ENCODE measurements around the gene SLC22A2. TPM values are rescaled to one million over a fixed set of nuclear protein-coding genes. Genes with fewer than 3 reads are reported as not detected.

The SLC22A2 gene
- polyA plus RNA-seq, 1 donor (not counting 4 experiments of a cell fraction or from before 2014, with no cell fraction given), result not detected

DNA sequence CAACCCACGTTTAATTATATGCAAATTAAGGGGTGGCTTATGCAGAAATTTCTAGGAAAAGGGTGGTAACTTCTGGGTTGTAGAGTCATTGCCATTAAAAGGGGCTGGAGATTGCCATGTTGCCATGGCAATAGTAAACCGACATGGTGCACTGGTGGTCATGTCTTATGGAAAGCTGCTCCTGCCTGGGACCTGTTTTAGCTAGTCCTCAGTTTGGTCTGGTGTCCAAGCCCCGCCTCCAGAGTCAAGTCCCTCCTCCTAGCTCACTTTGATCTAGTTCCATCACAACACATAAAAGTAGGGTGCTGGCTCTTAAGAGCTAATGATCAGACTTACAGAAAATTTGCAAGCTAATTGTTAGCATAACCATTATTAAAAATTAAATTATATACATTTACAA, 5.3 kb downstream of the SLC22A2 start:
- no peaks in the 10 kb centered on the region for H3K36me3 ChIP-seq (ENCODE audit: control insufficient read depth in 2 of 2, extremely low read depth in 1 of 2, insufficient read depth in 2 of 2, low read length in 2 of 2)
- no peak for FAIRE-seq
- TF ChIP-seq, protein P1, sequence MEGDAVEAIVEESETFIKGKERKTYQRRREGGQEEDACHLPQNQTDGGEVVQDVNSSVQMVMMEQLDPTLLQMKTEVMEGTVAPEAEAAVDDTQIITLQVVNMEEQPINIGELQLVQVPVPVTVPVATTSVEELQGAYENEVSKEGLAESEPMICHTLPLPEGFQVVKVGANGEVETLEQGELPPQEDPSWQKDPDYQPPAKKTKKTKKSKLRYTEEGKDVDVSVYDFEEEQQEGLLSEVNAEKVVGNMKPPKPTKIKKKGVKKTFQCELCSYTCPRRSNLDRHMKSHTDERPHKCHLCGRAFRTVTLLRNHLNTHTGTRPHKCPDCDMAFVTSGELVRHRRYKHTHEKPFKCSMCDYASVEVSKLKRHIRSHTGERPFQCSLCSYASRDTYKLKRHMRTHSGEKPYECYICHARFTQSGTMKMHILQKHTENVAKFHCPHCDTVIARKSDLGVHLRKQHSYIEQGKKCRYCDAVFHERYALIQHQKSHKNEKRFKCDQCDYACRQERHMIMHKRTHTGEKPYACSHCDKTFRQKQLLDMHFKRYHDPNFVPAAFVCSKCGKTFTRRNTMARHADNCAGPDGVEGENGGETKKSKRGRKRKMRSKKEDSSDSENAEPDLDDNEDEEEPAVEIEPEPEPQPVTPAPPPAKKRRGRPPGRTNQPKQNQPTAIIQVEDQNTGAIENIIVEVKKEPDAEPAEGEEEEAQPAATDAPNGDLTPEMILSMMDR (optimal IDR thresholded peaks at IDR 0.05 in 1 of 3, IDR thresholded peaks at IDR 0.05 in 1 of 3, conservative IDR thresholded peaks at IDR 0.05 in 1 of 3; ENCODE audit: extremely low read depth in 1 of 3, insufficient read depth in 2 of 3, low read length in 3 of 3), result no peak
- TF ChIP-seq EZH2 (IDR thresholded peaks at IDR 0.05; ENCODE audit: low read length), result no peak
- H3K4me1 ChIP-seq (ENCODE audit: control insufficient read depth, extremely low read depth, insufficient read depth, low read length), result peaks cover 29% of the 10 kb centered on the region
- no peak for DNase-seq (ENCODE audit: low read depth, low spot score)
- no peak overlapping the region for H2AFZ ChIP-seq (ENCODE audit: control insufficient read depth, low read length)
- no peaks in the 10 kb centered on the region for H3K79me2 ChIP-seq (ENCODE audit: control insufficient read depth, insufficient read depth, low read length)
- H3K4me3 ChIP-seq (ENCODE audit: control insufficient read depth in 2 of 3, extremely low read depth in 1 of 3, insufficient read depth in 2 of 3, low read depth in 1 of 3, low read length in 3 of 3), result no peak overlapping the region
- H3K9me3 ChIP-seq (ENCODE audit: control insufficient read depth, low read depth, low read length), result no peaks in the 10 kb centered on the region
- H3K9me1 ChIP-seq (ENCODE audit: control insufficient read depth, extremely low read depth, insufficient read depth, low read length), result no peaks in the 10 kb centered on the region
- no peak overlapping the region for H3K27ac ChIP-seq (ENCODE audit: control insufficient read depth, insufficient read depth, low read length)
- no peak overlapping the region for H3K9ac ChIP-seq (ENCODE audit: control insufficient read depth, extremely low read depth, insufficient read depth, low read length)
- no peak overlapping the region for H3K4me2 ChIP-seq (ENCODE audit: control insufficient read depth, extremely low read depth, insufficient read depth, low read depth, low read length)
- dilution Hi-C loops (cut with MboI; ENCODE audit: extremely low pct_ligation_motif_present, low sequenced_read_pairs), result no loop called here
- no peaks in the 10 kb centered on the region for H4K20me1 ChIP-seq (ENCODE audit: control insufficient read depth, extremely low read depth, insufficient read depth, low read length)
- no peaks in the 10 kb centered on the region for H3K27me3 ChIP-seq (ENCODE audit: control insufficient read depth, extremely low read depth, insufficient read depth, low read length)

DNA sequence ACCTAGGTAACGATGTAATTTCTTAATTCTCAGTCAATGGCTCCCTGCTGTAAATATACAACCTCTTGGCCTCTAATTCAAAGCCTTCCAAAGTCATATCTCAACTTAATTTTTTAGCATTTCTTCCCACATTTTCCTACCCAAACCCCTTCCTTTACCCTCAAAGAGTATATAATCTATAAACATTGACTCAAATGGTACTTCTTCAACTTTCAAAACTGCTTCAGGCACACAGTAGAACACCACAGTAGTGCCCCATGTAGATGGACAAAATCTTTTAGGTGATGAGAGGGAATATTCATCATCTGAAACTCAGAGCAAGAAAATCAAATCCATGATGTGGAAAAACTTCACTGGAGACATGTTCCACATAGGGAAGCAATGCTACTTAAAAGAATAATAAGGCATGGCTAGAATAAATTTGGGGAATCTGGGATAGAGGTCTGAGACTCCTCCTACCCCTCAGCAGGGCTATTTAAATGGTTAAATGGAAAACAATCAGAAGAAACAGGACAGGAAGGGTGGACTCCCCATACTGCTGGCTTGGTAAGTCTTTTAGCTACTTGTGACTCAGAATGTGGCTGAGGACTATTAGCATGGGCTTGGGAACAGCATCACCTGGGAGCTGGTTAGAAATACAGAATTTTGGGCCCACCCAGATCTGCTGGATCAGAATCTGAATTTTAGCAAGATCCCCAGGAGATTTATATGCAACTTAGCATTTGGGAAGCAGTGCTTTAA, 6.4 kb downstream of the SLC22A2 start:
- no peaks in the 10 kb centered on the region for H4K20me1 ChIP-seq (ENCODE audit: control insufficient read depth, extremely low read depth, insufficient read depth, low read length)
- H3K36me3 ChIP-seq (ENCODE audit: control insufficient read depth in 2 of 2, extremely low read depth in 1 of 2, insufficient read depth in 2 of 2, low read length in 2 of 2), result no peaks in the 10 kb centered on the region
- dilution Hi-C loops (cut with MboI; ENCODE audit: extremely low pct_ligation_motif_present, low sequenced_read_pairs), result no loop called here
- FAIRE-seq (peak; percentile 20), DNase-seq (ENCODE audit: low read depth, low spot score) (no peak)
- no peak overlapping the region for H3K4me3 ChIP-seq (ENCODE audit: control insufficient read depth in 2 of 3, extremely low read depth in 1 of 3, insufficient read depth in 2 of 3, low read depth in 1 of 3, low read length in 3 of 3)
- no peaks in the 10 kb centered on the region for H3K9me3 ChIP-seq (ENCODE audit: control insufficient read depth, low read depth, low read length)
- no peak overlapping the region for H2AFZ ChIP-seq (ENCODE audit: control insufficient read depth, low read length)
- no peak overlapping the region for H3K27ac ChIP-seq (ENCODE audit: control insufficient read depth, insufficient read depth, low read length)
- peaks cover 30% of the 10 kb centered on the region for H3K4me1 ChIP-seq (ENCODE audit: control insufficient read depth, extremely low read depth, insufficient read depth, low read length)
- TF ChIP-seq, protein P1 (optimal IDR thresholded peaks at IDR 0.05 in 1 of 3, IDR thresholded peaks at IDR 0.05 in 1 of 3, conservative IDR thresholded peaks at IDR 0.05 in 1 of 3; ENCODE audit: extremely low read depth in 1 of 3, insufficient read depth in 2 of 3, low read length in 3 of 3), result no peak
- TF ChIP-seq EZH2 (IDR thresholded peaks at IDR 0.05; ENCODE audit: low read length), result no peak
- no peak overlapping the region for H3K9ac ChIP-seq (ENCODE audit: control insufficient read depth, extremely low read depth, insufficient read depth, low read length)
- no peaks in the 10 kb centered on the region for H3K9me1 ChIP-seq (ENCODE audit: control insufficient read depth, extremely low read depth, insufficient read depth, low read length)
- no peak overlapping the region for H3K4me2 ChIP-seq (ENCODE audit: control insufficient read depth, extremely low read depth, insufficient read depth, low read depth, low read length)
- no peaks in the 10 kb centered on the region for H3K27me3 ChIP-seq (ENCODE audit: control insufficient read depth, extremely low read depth, insufficient read depth, low read length)
- H3K79me2 ChIP-seq (ENCODE audit: control insufficient read depth, insufficient read depth, low read length), result no peaks in the 10 kb centered on the region

Measured in keratinocyte (primary cell).